Activated CD4-positive, CD25-positive, alpha-beta regulatory T cell treated with anti-CD3 and anti-CD28 coated beads, Interleukin-2, amount 50 U/mL, for 16 hours (primary cell): ENCODE measurements around the gene ACHE.

Experiments used
- DNase-seq: peaks from one replicate; pipeline ENCODE4 v3.0.0-alpha.2; 2020; ENCODE audit warnings: low read depth, low spot score

ACHE gene

DNA sequence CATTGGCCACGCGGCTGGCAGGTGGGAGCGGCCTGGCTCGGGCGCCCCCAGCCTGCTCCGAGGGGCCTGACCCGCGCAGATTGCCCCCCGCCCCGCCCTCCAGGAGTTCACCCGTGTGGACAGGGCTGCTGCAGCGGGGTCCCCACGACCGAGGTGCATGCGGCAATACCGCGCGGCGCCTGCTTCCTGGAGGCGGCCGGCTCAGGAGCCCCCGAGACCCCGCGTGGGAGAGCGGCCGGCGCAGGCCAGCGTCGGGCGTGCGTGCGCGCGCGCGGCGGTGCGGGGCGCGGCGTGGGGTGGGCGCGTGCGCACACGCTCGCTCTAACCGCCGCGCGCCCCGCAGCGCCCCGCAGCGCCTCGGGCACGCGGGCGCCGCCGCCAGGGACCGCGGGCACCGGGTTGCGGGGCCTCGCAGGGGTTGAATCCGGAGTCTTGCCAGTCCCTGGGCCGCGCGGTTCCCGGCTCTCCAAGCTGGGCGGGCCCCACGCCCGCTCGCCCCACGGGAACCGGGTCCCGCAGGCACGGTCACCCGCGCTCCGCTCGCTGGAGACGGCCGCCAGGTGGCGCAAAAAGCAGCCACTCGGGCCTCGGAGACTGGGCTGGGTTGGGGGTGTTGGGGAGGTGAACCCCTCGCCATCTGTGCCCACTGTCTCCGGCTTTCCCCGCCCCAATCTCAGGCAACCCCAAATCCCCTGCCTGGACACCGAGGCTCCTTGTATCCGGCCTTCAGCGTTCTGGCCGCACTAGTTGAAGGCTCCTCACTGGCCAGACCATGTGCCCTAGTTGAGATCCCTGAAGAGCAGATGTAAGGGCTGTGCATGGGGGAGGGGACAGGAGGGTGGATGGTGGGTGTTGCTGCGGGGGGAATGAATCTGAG is 1.3 kb upstream of the ACHE start:
- peak; percentile 47 for DNase-seq

DNA sequence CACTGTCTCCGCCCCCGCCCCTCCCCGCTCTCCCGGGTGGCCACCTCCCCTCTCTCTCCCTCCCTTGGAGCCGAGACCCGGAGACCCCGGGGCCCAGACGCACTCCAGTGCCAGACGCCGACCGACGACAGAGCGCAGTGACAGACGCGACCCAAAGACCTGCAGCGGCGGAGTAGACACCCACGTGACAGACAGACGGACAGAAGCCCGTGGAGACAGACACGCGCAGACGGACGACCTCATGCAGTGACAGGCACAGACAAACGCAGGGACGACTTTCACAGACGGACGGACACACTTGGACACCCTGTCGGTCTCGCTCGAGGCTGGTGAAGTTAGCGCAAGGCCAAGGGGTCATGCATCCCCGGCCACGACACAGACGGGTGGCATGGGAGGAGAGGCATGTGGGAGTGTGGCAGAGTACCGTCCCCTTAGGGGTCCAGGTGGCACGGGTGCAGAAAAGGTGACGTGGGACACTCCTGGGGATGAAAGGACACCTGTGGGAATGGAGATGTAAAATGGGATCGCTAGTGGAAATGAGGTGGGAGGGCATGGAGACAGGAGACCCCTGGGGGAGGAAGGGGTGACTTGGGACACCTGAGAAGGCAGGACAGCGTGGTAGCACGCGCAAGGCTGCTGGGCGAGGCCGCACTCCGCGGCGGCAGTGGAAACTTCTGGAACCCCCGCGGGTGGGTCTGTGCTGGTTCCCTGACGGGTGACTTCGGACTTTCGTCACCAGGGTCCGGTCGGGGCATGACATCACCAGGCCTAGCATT is 456 bp upstream of the ACHE start:
- no peak for DNase-seq

DNA sequence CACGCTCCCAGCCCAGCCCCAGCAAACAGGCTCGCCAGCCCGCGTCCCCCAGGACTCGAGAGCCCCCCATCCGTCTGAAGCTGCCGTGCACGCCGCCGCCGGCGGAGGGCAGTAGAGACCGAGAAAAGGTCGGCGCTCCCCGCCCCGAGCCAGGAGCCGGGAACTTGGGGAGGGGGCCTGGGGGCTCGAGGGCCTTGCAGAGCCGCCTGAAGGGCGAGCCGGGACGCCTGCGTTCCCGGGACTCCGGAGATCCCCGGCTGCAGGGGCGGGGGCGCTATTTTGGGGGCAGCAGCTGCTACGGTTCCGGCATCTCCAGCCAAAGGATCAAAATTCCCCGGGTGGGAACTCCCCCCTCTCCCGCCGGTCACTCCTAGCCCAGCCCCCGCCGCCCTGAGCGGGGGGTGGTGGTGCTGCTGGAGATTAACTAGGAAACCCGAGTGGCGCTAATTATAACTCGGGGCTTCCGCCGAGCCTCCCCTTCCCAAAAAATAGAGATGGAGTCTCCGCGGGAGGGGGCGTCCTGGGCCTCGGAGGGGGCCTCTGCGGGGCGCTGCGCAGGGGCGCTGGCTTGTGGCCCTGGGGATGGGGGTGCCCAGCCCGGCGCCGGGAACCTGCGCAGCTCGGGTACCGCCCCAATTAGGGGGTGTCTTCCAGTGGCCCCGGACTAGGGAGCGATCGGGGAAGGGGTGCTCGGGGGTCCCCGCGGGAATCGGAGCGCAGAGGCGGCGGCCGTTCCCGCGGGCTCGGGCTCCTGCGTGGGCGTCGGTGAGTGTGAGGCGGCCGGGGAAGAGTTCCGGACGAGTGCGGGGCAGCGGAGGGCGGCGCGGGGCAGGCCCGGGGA is 608 bp downstream of the ACHE start:
- DNase-seq: no peak

DNA sequence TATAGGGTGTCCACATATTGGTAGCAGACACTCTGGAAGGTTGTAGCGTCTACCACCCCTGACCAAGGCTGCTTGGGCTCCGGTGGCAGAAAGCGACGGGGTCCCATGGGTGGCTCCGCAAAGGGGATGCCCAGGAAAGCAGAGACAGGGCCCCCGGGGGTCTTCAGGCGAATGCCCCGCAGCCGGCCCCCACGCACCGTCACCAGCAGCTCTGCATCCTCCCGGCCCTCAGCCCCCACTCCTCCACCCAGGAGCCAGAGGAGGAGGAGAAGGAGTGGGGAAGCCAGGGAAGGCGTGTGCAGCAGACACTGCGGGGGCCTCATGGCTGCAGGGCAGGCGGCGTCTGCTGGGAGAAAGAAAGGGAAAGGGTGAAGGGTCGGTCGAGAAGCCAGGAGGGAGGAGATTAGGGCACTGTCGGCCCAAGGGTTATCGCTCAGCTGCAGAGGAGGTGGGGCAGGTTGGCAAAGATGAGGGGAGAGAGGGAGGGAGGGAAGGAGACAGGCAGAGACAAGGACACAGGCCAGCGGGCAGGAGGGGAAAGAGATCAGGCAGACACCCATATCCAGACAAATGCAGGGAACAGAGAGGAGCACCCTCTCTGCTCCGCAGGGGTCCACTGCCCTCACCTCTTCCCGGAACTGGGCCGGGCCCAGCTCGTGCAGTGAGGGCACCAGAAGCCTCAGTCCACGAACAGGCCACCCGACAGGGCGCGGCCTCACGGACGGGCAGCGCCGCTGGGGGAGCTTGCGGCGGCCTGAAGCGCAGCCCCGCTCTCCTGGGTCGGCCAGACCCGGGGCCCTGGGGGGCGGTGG is 1.6 kb downstream of the ACHE start:
- no peak for DNase-seq

- DNase-seq: no peak
Measured at GRCh38 chr7:100893318-100893895, 2.3 kb downstream of the ACHE start.

DNA sequence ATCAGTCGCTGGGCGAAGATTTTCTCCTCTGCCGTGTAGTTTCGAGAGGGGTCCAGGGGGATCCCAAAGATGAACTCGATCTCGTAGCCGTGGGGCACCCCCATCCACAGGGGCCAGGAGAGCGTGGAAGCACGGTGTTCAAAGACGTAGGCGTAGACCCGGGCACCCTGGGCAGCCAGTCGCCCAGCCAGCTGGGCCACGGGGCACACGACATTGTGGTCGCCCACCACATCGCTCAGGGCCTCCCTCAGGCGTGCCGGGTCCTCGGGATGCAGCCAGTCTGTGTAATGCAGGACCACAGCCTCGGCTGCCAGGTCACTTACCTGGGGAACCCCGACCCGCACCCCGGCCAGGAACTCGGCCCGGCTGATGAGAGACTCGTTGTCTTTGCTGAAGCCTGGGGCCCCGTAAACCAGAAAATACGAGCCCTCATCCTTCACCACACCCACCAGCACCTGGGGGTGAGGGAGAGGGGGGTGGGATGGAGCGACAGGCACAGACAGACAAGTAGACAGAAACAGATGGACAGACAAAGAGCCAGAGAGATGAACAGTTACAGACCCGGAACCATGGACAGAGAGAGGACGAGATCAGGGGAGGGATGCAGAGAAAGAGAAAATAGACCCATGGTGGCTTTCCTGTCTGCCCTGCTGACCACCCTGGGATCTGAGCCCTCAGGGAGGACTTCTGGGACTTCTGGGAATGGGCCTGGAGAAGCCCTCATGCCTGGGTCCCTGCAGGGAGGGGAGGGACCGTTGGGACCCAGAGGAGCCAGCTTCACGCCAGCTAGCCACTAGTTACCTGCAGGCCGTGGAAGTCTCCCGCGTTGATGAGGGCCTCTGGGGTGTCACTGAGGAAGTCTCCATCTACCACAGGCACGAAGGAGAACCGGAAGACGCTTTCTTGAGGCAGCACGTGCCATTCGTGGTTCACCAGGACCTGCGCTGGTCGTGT is 3.0 kb downstream of the ACHE start:
- DNase-seq: no peak

GRCh38 chr7:100891568-100892247 is 4.0 kb downstream of the ACHE start:
- DNase-seq: no peak

- DNase-seq: no peak
Measured at GRCh38 chr7:100890653-100891567, 4.8 kb downstream of the ACHE start.

GRCh38 chr7:100888988-100889750 is 6.5 kb downstream of the ACHE start, which contains the start of gene UFSP1:
Gene UFSP1 (minus strand): TSS chr7:100889715. CDS start chr7:100889271, 444 bp downstream.
- DNase-seq: no peak

DNA sequence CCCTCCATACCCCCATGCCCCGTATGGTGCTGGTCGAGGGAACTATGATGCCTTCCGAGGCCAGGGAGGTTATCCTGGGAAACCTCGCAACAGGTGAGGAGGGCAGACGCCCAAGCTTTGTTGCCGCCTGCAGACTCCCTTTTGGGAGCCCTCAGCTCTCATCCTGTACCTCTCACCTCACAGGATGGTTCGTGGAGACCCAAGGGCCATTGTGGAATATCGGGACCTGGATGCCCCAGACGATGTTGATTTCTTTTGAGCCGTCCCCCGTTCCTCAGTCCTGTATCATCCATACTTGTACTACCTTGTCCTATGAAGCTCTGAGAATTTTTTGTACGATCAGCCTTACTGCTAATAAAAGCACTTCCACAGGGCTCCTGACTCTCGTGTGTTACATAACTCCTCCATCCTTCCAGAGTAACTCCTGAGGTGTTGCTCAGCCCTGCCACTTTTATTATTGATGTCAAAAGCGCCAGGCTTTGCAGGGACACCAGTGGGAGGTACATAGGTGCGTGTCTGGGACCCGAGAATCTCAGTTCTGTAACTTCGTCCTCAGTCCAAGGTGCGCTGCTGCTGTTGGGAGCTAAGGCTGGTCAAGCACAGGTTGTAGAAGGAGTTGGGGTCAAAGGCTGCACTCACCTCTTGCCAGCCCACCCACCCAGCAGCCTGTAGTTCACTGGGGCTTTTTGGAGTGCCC is 7.2 kb downstream of the ACHE start:
- no peak for DNase-seq

DNA sequence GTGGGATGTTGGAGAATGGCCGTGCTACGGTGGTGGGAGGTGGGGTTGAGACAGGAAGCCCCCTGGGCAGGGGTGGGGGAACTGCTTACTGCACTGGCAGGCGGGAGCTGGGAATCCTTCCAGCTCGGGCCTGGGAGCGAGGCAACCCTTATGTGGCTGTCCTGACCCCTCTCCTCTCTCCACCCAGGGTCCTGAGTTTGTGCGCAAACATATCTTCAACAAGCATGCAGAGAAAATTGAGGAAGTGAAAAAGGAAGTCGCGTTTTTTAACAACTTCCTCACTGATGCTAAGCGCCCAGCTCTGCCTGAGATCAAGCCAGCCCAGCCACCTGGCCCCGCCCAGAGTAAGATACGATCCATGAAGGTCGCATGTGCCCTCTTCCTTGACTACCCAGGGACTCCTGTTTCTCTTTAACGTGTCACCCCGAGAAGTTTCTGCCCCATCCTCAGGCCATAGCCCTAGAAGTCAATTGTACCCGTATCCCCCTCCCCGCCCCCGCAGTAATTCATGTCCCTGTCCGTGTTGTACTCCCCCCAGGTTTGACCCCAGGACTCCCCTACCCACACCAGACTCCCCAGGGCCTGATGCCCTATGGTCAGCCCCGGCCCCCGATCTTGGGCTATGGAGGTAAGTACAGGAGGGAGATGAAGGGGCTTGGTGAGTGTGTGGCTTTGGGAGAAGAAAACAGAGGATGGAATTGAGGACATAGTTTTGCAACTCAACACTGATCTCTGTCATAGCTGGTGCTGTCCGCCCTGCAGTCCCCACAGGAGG is 8.0 kb downstream of the ACHE start:
- DNase-seq: no peak

DNA sequence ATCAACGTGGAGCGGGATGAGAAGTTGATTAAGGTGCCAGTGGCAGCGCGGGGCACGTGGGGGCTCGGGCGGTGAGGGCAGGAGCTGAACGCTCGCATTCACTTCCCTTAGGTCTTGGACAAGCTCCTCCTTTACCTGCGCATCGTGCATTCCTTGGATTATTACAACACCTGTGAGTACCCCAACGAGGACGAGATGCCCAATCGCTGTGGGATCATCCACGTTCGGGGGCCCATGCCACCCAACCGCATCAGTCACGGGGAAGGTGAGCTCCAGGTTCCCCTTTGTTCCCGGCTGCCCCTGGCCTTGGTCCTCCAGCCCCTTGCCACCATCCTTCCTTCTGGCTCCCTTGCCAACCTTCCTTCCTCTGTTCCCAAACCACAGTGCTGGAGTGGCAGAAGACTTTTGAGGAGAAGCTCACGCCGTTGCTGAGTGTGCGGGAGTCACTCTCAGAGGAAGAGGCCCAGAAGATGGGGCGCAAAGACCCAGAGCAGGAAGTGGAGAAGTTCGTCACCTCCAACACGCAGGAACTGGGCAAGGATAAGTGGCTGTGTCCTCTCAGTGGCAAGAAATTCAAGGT is 8.7 kb downstream of the ACHE start:
- DNase-seq: no peak

- no peak for DNase-seq
Measured at GRCh38 chr7:100886142-100886935, 9.3 kb downstream of the ACHE start.

DNA sequence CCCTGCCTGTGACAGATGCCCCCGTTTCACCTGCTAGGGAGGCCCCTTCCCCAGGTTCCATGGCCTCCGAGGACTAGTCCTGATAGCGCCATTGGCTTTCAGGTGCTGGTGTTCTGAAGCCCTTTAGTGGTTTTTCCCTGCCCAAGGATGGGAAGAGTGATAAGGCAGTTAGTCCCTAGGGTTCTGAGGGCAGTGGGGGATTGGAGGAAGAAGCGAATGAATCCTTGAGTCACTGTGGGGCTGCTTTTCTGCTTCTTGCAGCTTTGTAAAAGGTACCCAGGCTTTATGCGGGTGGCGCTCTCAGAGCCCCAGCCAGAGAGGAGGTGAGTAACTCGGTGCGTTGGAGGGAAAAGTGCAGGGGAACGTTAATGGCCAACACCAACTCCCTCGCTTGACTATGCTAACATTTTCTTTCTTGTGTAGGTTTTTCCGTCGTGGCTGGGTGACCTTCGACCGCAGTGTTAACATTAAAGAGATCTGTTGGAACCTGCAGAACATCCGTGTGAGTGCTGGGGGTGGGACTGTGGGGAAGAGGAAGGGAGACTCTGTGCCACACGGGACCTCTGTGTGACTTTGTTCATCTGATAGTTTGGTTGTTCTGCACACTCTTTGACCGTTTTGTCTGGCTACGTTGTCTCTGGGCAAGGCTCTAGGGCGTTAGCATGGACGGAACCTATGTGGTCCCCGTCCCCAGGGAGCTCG is 10.1 kb downstream of the ACHE start:
- DNase-seq: no peak
